ENCODE data around the gene RBM20. TPM values are rescaled to one million over a fixed set of nuclear protein-coding genes. Genes with fewer than 3 reads are reported as not detected.

RBM20 gene
- polyA plus RNA-seq, 4 donors = under 0.01 to 0.52 (median 0.36) TPM; not detected in 1

- Histone ChIP-seq H3K27ac (ENCODE audit: low read depth in 1 of 3, low read length in 2 of 3) (no peak overlapping the region), H3K36me3 (ENCODE audit: control insufficient read depth in 3 of 3, insufficient read depth in 2 of 3, low read depth in 1 of 3, low read length in 3 of 3) (no peaks in the 10 kb centered on the region), H3K4me3 (ENCODE audit: low read depth in 1 of 3, low read length in 3 of 3) (no peak overlapping the region), H3K27me3 (ENCODE audit: control insufficient read depth in 3 of 3, insufficient read depth in 3 of 3, low read length in 3 of 3) (peaks cover 0 to 41% (median 14%) of the 10 kb centered on the region in 3 donors), H3K9me3 (ENCODE audit: control insufficient read depth in 2 of 2, insufficient read depth in 1 of 2, low read depth in 1 of 2, low read length in 1 of 2) (no peaks in the 10 kb centered on the region), H3K4me1 (ENCODE audit: control insufficient read depth in 3 of 3, insufficient read depth in 2 of 3, low read depth in 1 of 3, low read length in 2 of 3) (peaks cover 0 to under 1% (median 0%) of the 10 kb centered on the region in 3 donors)
- FAIRE-seq (no peak), DNase-seq (no peak)
- WGBS, 3 donors = 61 to 74% (median 70%) methylated on average over 6 of the region's 6 CpGs
Measured at GRCh38 chr10:110649347-110650264, 5.5 kb downstream of the RBM20 start.

GRCh38 chr10:110650265-110650668 is 6.1 kb downstream of the RBM20 start:
- FAIRE-seq (no peak), DNase-seq (no peak)
- no peak overlapping the region for H3K27ac ChIP-seq (ENCODE audit: low read depth in 1 of 3, low read length in 2 of 3)
- WGBS, 3 donors = 23 to 66% (median 43%) methylated on average over 1 of the region's 1 CpG
- H3K9me3 ChIP-seq (ENCODE audit: control insufficient read depth in 2 of 2, insufficient read depth in 1 of 2, low read depth in 1 of 2, low read length in 1 of 2) = no peaks in the 10 kb centered on the region
- no peaks in the 10 kb centered on the region for H3K4me1 ChIP-seq (ENCODE audit: control insufficient read depth in 3 of 3, insufficient read depth in 2 of 3, low read depth in 1 of 3, low read length in 2 of 3)
- H3K36me3 ChIP-seq (ENCODE audit: control insufficient read depth in 3 of 3, insufficient read depth in 2 of 3, low read depth in 1 of 3, low read length in 3 of 3) = no peaks in the 10 kb centered on the region
- H3K27me3 ChIP-seq (ENCODE audit: control insufficient read depth in 3 of 3, insufficient read depth in 3 of 3, low read length in 3 of 3) = peaks cover 0 to 34% (median 8%) of the 10 kb centered on the region in 3 donors
- H3K4me3 ChIP-seq (ENCODE audit: low read depth in 1 of 3, low read length in 3 of 3) = no peak overlapping the region

- DNase-seq = no peak
Measured at GRCh38 chr10:110651044-110651958, 7.2 kb downstream of the RBM20 start.

GRCh38 chr10:110652475-110653118 is 8.5 kb downstream of the RBM20 start:
- Histone ChIP-seq H3K36me3 (ENCODE audit: control insufficient read depth in 3 of 3, insufficient read depth in 2 of 3, low read depth in 1 of 3, low read length in 3 of 3) (no peaks in the 10 kb centered on the region), H3K27ac (ENCODE audit: low read depth in 1 of 3, low read length in 2 of 3) (no peak overlapping the region), H3K4me3 (ENCODE audit: low read depth in 1 of 3, low read length in 3 of 3) (no peak overlapping the region), H3K27me3 (ENCODE audit: control insufficient read depth in 3 of 3, insufficient read depth in 3 of 3, low read length in 3 of 3) (peaks cover 0 to 25% (median 2%) of the 10 kb centered on the region in 3 donors), H3K9me3 (ENCODE audit: control insufficient read depth in 2 of 2, insufficient read depth in 1 of 2, low read depth in 1 of 2, low read length in 1 of 2) (no peaks in the 10 kb centered on the region), H3K4me1 (ENCODE audit: control insufficient read depth in 3 of 3, insufficient read depth in 2 of 3, low read depth in 1 of 3, low read length in 2 of 3) (no peaks in the 10 kb centered on the region)
- WGBS, 3 donors = 66 to 78% (median 66%) methylated on average over 6 of the region's 6 CpGs
- DNase-seq (no peak), FAIRE-seq (no peak)

More at GRCh38 chr10:110651044-110651958, 7.2 kb downstream of the RBM20 start:
- H3K4me3 ChIP-seq (ENCODE audit: low read depth in 1 of 3, low read length in 3 of 3) = no peak overlapping the region
- no peak for FAIRE-seq
- no peaks in the 10 kb centered on the region for H3K36me3 ChIP-seq (ENCODE audit: control insufficient read depth in 3 of 3, insufficient read depth in 2 of 3, low read depth in 1 of 3, low read length in 3 of 3)
- H3K27me3 ChIP-seq (ENCODE audit: control insufficient read depth in 3 of 3, insufficient read depth in 3 of 3, low read length in 3 of 3) = peaks cover 0 to 30% (median 6%) of the 10 kb centered on the region in 3 donors
- H3K9me3 ChIP-seq (ENCODE audit: control insufficient read depth in 2 of 2, insufficient read depth in 1 of 2, low read depth in 1 of 2, low read length in 1 of 2) = no peaks in the 10 kb centered on the region
- H3K4me1 ChIP-seq (ENCODE audit: control insufficient read depth in 3 of 3, insufficient read depth in 2 of 3, low read depth in 1 of 3, low read length in 2 of 3) = no peaks in the 10 kb centered on the region
- WGBS, 3 donors = 48 to 60% (median 58%) methylated on average over 12 of the region's 12 CpGs
- no peak overlapping the region for H3K27ac ChIP-seq (ENCODE audit: low read depth in 1 of 3, low read length in 2 of 3)

- Histone ChIP-seq H3K4me1 (ENCODE audit: control insufficient read depth in 3 of 3, insufficient read depth in 2 of 3, low read depth in 1 of 3, low read length in 2 of 3) (no peaks in the 10 kb centered on the region), H3K27ac (ENCODE audit: low read depth in 1 of 3, low read length in 2 of 3) (no peak overlapping the region), H3K36me3 (ENCODE audit: control insufficient read depth in 3 of 3, insufficient read depth in 2 of 3, low read depth in 1 of 3, low read length in 3 of 3) (no peaks in the 10 kb centered on the region), H3K4me3 (ENCODE audit: low read depth in 1 of 3, low read length in 3 of 3) (no peak overlapping the region), H3K27me3 (ENCODE audit: control insufficient read depth in 3 of 3, insufficient read depth in 3 of 3, low read length in 3 of 3) (peaks cover 0 to 18% (median 0%) of the 10 kb centered on the region in 3 donors), H3K9me3 (ENCODE audit: control insufficient read depth in 2 of 2, insufficient read depth in 1 of 2, low read depth in 1 of 2, low read length in 1 of 2) (no peaks in the 10 kb centered on the region)
- WGBS, 3 donors = 54 to 72% (median 61%) methylated on average over 1 of the region's 1 CpG
- DNase-seq = no peak
- FAIRE-seq = no peak
Measured at GRCh38 chr10:110655320-110655719, 11.2 kb downstream of the RBM20 start.

GRCh38 chr10:110656612-110657011 is 12.5 kb downstream of the RBM20 start:
- WGBS, 3 donors = 92 to 94% (median 94%) methylated on average over 4 of the region's 4 CpGs
- Histone ChIP-seq H3K4me3 (ENCODE audit: low read depth in 1 of 3, low read length in 3 of 3) (no peak overlapping the region), H3K27ac (ENCODE audit: low read depth in 1 of 3, low read length in 2 of 3) (no peak overlapping the region), H3K9me3 (ENCODE audit: control insufficient read depth in 2 of 2, insufficient read depth in 1 of 2, low read depth in 1 of 2, low read length in 1 of 2) (no peaks in the 10 kb centered on the region), H3K36me3 (ENCODE audit: control insufficient read depth in 3 of 3, insufficient read depth in 2 of 3, low read depth in 1 of 3, low read length in 3 of 3) (no peaks in the 10 kb centered on the region), H3K4me1 (ENCODE audit: control insufficient read depth in 3 of 3, insufficient read depth in 2 of 3, low read depth in 1 of 3, low read length in 2 of 3) (no peaks in the 10 kb centered on the region), H3K27me3 (ENCODE audit: control insufficient read depth in 3 of 3, insufficient read depth in 3 of 3, low read length in 3 of 3) (peaks cover 0 to 11% (median 0%) of the 10 kb centered on the region in 3 donors)
- DNase-seq (no peak), FAIRE-seq (no peak)

- Histone ChIP-seq H3K27me3 (ENCODE audit: control insufficient read depth in 3 of 3, insufficient read depth in 3 of 3, low read length in 3 of 3) (peaks cover 0 to 4% (median 0%) of the 10 kb centered on the region in 3 donors), H3K36me3 (ENCODE audit: control insufficient read depth in 3 of 3, insufficient read depth in 2 of 3, low read depth in 1 of 3, low read length in 3 of 3) (no peaks in the 10 kb centered on the region), H3K4me1 (ENCODE audit: control insufficient read depth in 3 of 3, insufficient read depth in 2 of 3, low read depth in 1 of 3, low read length in 2 of 3) (no peaks in the 10 kb centered on the region), H3K27ac (ENCODE audit: low read depth in 1 of 3, low read length in 2 of 3) (no peak overlapping the region), H3K9me3 (ENCODE audit: control insufficient read depth in 2 of 2, insufficient read depth in 1 of 2, low read depth in 1 of 2, low read length in 1 of 2) (peaks cover 0 to 2% of the 10 kb centered on the region in 2 donors), H3K4me3 (ENCODE audit: low read depth in 1 of 3, low read length in 3 of 3) (no peak overlapping the region)
- WGBS, 3 donors = 53 to 79% (median 62%) methylated on average over 11 of the region's 11 CpGs
- no peak for FAIRE-seq
- DNase-seq = no peak
Measured at GRCh38 chr10:110657973-110658691, 14.0 kb downstream of the RBM20 start.
